ENCODE measurements around the gene CCDC142.

DNA sequence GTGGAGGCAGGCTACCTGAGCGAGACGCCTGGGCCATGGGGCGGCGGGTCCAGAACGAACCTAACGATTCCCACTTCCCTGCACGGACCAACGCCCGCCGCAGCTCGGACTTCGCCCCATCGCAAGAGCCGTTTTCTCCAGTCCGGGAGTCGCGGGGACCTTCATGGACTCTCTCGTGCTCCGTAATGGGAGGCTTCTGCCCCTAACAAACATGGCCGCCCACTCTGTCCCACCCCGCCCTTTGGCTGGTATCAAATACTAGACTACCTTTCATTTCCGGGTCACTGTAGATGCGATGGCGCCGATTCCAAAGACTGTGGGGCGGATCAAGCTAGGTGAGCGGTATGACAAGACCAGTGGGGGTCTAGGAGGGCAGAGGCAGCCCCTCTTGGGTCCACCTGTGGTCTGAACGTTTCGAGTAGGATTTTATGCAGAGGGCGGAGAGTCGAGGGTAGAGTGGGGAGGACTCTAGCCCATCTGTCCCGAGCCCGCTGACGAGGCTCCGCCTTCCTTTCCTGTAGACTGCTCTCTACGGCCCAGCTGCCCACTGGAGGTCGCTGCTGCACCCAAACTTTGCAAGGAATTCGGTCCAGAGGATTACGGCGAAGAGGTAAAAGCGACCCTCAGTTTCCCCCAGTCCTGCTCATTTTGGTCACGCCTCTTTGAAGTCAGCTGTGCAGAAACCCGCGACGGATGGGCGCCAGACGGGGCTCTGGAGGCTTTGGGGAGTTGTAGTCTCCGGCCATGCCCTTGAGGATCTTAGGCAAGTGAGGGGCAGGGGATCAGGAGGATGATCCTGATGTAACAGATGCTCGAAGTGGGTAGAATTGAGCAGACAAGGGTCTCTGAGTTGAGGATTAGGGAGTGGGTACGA lies at the start of gene CCDC142, which contains the start of gene TTC31:
- TF ChIP-seq, protein P1, sequence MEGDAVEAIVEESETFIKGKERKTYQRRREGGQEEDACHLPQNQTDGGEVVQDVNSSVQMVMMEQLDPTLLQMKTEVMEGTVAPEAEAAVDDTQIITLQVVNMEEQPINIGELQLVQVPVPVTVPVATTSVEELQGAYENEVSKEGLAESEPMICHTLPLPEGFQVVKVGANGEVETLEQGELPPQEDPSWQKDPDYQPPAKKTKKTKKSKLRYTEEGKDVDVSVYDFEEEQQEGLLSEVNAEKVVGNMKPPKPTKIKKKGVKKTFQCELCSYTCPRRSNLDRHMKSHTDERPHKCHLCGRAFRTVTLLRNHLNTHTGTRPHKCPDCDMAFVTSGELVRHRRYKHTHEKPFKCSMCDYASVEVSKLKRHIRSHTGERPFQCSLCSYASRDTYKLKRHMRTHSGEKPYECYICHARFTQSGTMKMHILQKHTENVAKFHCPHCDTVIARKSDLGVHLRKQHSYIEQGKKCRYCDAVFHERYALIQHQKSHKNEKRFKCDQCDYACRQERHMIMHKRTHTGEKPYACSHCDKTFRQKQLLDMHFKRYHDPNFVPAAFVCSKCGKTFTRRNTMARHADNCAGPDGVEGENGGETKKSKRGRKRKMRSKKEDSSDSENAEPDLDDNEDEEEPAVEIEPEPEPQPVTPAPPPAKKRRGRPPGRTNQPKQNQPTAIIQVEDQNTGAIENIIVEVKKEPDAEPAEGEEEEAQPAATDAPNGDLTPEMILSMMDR (IDR thresholded peaks at IDR 0.05), result peak; percentile 83 to 92 (median 87)
- TF ChIP-seq POLR2A (IDR thresholded peaks at IDR 0.05), result peak in 1 of 4 donors; percentile 45
